Kidney capillary endothelial cell (primary cell): ENCODE results near the gene MMP3.

Experiments
- DNase-seq: peaks from one replicate; pipeline ENCODE4 v3.0.0-alpha.2; 2018; ENCODE audit warnings: low spot score

MMP3 gene

DNA sequence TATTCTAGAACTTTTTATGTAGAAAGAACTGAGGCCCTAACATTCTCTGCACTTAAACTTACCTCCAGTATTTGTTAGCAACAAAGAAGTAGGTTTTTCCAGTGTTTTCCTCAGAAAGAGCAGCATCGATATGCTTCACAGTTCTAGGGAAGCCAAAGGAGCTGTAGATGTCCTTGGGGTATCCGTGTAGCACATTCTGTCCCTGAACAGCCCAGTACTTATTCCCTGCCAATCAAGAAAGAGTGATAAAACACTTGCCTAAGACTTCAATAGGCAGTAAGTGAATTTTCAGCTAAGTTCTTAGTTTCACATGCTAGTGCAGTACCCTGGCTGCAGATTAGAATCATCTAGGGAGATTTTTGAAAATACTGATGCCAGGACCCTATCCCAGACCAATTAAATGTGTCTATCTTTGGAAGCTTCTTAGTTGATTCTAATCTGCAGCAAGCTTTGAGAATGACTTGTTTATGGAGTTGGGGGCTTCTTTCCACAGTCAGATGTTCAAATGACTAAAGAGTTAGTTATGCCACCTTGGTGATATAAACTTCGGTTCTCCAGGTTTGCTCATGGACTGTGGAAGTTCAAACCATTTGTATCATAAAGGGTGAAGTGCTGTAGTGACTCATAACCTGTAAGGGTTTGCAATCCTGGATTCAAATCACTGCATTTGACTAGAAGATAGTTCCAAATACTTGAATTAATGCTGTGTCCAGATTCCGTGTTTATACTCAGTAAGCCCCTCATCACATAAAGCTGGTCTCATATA lies 52.0 kb downstream of the MMP3 start:
- DNase-seq, result no peak

DNA sequence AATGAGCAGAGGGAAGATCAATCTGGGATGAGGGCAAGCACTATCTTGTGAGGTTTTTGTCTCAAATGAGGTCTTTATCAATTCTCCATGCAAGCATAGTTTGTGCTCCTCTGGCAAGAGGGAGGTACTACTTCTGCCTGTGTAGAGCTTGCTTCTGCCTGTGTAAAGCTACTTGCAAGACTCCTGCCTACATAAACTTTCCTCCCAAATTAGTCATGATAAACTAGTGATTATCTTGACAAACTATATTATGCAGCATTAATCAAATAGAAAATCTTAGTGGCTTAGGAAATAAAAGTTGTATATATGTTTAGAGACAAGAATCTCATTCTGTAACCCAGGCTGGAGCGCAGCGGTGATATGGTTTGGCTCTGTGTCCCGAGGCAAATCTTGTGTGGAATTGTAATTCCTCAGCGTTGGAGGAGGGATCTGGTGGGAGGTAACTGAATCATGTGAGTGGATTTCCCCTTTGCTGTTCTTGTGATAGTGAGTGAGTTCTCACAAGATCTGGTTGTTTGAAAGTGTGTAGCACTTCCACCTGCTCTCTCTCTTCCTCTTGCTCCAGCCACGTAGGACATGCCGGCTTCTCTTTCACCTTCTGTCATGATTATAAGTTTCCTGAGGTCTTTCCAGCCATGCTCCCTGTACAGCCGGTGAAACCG lies 54.9 kb downstream of the MMP3 start:
- no peak for DNase-seq
